Chondrocyte (in vitro differentiated cells): ENCODE data around the gene FOXJ1. TPM values are rescaled to one million over a fixed set of nuclear protein-coding genes. Genes with fewer than 3 reads are reported as not detected.

Source experiments
- DNase-seq: peaks from one replicate; pipeline ENCODE4 v3.0.0; 2021; ENCODE audit warnings: mixed read lengths, low spot score
- H3K27ac Mint-ChIP-seq: one replicate; pipeline ENCODE4 v1.8.0; 2021; ENCODE audit warnings: mild to moderate bottlenecking, moderate library complexity, mixed read lengths; ENCODE audit not compliant: unreplicated experiment
- H3K27me3 Mint-ChIP-seq: 2 replicates; pipeline ENCODE4 v1.8.0; 2021; ENCODE audit warnings: low read depth, mixed read lengths
- H3K36me3 Mint-ChIP-seq: 2 replicates; pipeline ENCODE4 v1.8.0; 2021; ENCODE audit warnings: low read depth, mixed read lengths
- H3K4me1 Mint-ChIP-seq: 2 replicates; pipeline ENCODE4 v1.8.0; 2021; ENCODE audit warnings: low read depth, mild to moderate bottlenecking, mixed read lengths
- H3K4me3 Mint-ChIP-seq: one replicate; pipeline ENCODE4 v1.8.0; 2021; ENCODE audit warnings: mild to moderate bottlenecking, moderate library complexity, mixed read lengths; ENCODE audit not compliant: unreplicated experiment
- H3K9me3 Mint-ChIP-seq: 2 replicates; pipeline ENCODE4 v1.8.0; 2021; ENCODE audit warnings: low read depth, mixed read lengths
- total RNA-seq: library from RNA; stranded (reverse); gene quantifications from 3 replicates; pipeline ENCODE4 v1.2.1, GENCODE V29; 2021
- TF ChIP-seq, protein P1 (sequence below): fragments of 200-600 bp; sonication (generic); IDR thresholded peaks from 2 replicates; pipeline ENCODE4 v1.5.0; 2021; ENCODE audit warnings: antibody characterized with exemption, mild to moderate bottlenecking, moderate library complexity

Gene FOXJ1
- total RNA-seq, 1 donor from 2014 or later = 0.12 TPM

- no peak overlapping the region for H3K27ac Mint-ChIP-seq
- no peak overlapping the region for H3K4me3 Mint-ChIP-seq
- peaks cover 8% of the 10 kb centered on the region for H3K4me1 Mint-ChIP-seq
- DNase-seq = no peak
- no peaks in the 10 kb centered on the region for H3K9me3 Mint-ChIP-seq
- H3K36me3 Mint-ChIP-seq = no peaks in the 10 kb centered on the region
- no peaks in the 10 kb centered on the region for H3K27me3 Mint-ChIP-seq
- TF ChIP-seq, protein P1, sequence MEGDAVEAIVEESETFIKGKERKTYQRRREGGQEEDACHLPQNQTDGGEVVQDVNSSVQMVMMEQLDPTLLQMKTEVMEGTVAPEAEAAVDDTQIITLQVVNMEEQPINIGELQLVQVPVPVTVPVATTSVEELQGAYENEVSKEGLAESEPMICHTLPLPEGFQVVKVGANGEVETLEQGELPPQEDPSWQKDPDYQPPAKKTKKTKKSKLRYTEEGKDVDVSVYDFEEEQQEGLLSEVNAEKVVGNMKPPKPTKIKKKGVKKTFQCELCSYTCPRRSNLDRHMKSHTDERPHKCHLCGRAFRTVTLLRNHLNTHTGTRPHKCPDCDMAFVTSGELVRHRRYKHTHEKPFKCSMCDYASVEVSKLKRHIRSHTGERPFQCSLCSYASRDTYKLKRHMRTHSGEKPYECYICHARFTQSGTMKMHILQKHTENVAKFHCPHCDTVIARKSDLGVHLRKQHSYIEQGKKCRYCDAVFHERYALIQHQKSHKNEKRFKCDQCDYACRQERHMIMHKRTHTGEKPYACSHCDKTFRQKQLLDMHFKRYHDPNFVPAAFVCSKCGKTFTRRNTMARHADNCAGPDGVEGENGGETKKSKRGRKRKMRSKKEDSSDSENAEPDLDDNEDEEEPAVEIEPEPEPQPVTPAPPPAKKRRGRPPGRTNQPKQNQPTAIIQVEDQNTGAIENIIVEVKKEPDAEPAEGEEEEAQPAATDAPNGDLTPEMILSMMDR = no peak
Measured at GRCh38 chr17:76106703-76107102, 34.3 kb downstream of the FOXJ1 start.

DNA sequence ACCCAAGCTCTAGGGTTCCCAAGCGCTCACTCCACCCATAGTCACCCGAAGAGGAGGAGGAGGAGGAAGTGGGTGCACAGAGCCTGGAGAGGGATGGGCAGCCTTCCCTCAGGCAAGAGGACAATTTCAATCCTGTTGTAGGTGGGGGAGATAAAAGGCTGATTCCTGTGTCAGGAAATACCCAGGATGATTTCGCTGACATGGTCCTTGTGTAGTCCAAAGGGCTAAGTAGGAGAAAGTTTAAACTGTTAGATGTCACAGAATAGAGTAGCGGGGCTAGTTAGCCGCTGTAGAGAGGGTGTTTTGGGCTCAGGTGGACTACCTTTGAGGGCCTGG lies 36.2 kb downstream of the FOXJ1 start:
- peaks cover 6% of the 10 kb centered on the region for H3K36me3 Mint-ChIP-seq
- H3K9me3 Mint-ChIP-seq = no peaks in the 10 kb centered on the region
- TF ChIP-seq, protein P1 = no peak
- no peak overlapping the region for H3K4me3 Mint-ChIP-seq
- DNase-seq = no peak
- peaks cover 8% of the 10 kb centered on the region for H3K4me1 Mint-ChIP-seq
- no peak overlapping the region for H3K27ac Mint-ChIP-seq
- H3K27me3 Mint-ChIP-seq = no peaks in the 10 kb centered on the region

- Mint-ChIP-seq H3K27me3 (no peaks in the 10 kb centered on the region), H3K4me3 (peak overlapping the region; percentile 96), H3K9me3 (no peaks in the 10 kb centered on the region), H3K4me1 (peaks cover 8% of the 10 kb centered on the region), H3K27ac (peak overlapping the region; percentile 97), H3K36me3 (peaks cover 10% of the 10 kb centered on the region)
- no peak for DNase-seq
- TF ChIP-seq, protein P1 = no peak
Measured at GRCh38 chr17:76104140-76104895, 36.7 kb downstream of the FOXJ1 start.

DNA sequence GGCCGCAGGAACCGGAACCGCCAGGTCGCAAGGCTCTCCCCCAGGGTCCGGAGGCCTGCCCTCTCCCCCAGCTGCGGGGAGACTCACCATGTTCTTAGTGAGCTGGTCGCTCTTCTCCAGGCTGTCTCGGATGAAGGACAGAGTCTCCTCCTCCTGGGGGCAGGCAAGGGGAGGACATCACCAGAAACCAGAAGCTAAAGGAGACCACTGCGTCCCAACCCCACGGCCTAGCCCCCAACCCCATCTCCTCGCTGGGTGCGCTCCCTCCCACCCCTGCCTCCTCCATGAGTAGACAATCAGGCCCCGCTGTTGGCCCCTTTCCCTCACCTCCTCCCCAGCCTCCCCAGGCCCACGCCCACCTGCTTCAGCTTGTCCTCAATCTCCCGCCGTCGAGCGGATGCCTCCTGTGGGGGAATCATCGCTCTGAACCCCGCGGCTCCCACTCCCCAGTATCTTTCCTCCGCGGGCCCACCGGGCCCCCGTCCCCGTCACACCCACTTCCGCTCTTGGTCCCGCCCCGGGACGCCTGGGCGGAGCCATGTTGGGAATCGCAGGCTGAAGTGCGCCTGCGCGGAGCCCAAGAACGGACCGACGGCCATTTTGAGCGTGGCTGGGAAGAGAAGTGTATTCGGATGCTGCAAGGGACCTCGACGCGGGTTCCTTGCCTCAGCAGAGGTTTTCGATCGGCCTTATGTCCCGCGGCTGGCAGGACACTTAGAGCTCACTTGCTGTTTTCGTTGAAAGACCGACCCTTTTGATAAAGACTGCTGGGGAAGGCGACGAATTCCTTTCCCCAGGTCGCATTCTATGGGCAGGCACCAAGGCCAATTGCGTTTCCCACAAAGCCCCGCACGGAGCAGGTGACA lies 37.5 kb downstream of the FOXJ1 start, which contains the start of gene EXOC7:
Gene EXOC7 (minus strand): TSS at position 514 of the 866 bp plus-strand sequence. CDS start 95 bp downstream, at position 419.
- Mint-ChIP-seq H3K27me3 (no peaks in the 10 kb centered on the region), H3K4me3 (peak within 1 kb of the TSS; percentile 96), H3K9me3 (no peaks in the 10 kb centered on the region), H3K4me1 (peaks cover 8% of the 10 kb centered on the region), H3K36me3 (peaks cover 11% of the 10 kb centered on the region), H3K27ac (peak within 1 kb of the TSS; percentile 97)
- TF ChIP-seq, protein P1 = peak; percentile 62
- DNase-seq = peak; percentile 95

- no peaks in the 10 kb centered on the region for H3K27me3 Mint-ChIP-seq
- H3K4me3 Mint-ChIP-seq = peak overlapping the region; percentile 96
- no peaks in the 10 kb centered on the region for H3K9me3 Mint-ChIP-seq
- H3K27ac Mint-ChIP-seq = peak overlapping the region; percentile 97
- no peak for DNase-seq
- peaks cover 8% of the 10 kb centered on the region for H3K4me1 Mint-ChIP-seq
- TF ChIP-seq, protein P1 = no peak
- H3K36me3 Mint-ChIP-seq = peaks cover 12% of the 10 kb centered on the region
Measured at GRCh38 chr17:76102944-76103273, 38.1 kb downstream of the FOXJ1 start.
